ENCODE measurements around the gene PRKCZ. TPM values are rescaled to one million over a fixed set of nuclear protein-coding genes. Genes with fewer than 3 reads are reported as not detected.

Gene PRKCZ
- total RNA-seq, 6 experiments from 2014 or later: 0.55 to 1.4 (median 0.95) TPM

DNA sequence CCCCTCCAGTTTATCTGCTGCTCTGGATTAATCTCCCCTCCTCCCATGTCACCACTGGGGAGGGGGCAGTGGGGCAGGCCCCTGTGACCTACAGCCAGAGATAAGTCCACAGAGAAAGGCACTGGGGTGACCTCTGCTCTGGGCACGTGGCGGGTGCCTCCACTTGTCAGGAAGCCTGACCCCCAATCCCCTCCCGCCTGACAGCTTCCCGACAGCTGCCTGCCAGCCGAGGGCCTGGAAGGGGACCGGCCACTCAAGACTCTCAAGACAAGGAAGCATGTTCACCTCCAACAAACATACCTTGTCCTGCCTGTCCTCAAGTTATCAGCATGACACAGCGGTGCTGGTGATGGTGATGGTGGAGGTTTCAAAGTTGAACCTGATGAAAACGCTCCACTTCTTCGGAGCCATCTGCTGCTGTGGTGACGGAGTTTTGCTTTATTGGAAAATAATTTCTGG lies 147.5 kb downstream of the PRKCZ start:
- Mint-ChIP-seq H3K36me3 (ENCODE audit: low read depth) (no peaks in the 10 kb centered on the region), H3K9me3 (no peaks in the 10 kb centered on the region), H3K27me3 (ENCODE audit: insufficient read depth) (no peaks in the 10 kb centered on the region), H3K27ac (no peak overlapping the region), H3K4me3 (no peak overlapping the region), H3K4me1 (ENCODE audit: low read depth) (peaks cover 10% of the 10 kb centered on the region)
- TF ChIP-seq, protein P1, sequence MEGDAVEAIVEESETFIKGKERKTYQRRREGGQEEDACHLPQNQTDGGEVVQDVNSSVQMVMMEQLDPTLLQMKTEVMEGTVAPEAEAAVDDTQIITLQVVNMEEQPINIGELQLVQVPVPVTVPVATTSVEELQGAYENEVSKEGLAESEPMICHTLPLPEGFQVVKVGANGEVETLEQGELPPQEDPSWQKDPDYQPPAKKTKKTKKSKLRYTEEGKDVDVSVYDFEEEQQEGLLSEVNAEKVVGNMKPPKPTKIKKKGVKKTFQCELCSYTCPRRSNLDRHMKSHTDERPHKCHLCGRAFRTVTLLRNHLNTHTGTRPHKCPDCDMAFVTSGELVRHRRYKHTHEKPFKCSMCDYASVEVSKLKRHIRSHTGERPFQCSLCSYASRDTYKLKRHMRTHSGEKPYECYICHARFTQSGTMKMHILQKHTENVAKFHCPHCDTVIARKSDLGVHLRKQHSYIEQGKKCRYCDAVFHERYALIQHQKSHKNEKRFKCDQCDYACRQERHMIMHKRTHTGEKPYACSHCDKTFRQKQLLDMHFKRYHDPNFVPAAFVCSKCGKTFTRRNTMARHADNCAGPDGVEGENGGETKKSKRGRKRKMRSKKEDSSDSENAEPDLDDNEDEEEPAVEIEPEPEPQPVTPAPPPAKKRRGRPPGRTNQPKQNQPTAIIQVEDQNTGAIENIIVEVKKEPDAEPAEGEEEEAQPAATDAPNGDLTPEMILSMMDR (IDR thresholded peaks at IDR 0.05): no peak
- no peak for DNase-seq

DNA sequence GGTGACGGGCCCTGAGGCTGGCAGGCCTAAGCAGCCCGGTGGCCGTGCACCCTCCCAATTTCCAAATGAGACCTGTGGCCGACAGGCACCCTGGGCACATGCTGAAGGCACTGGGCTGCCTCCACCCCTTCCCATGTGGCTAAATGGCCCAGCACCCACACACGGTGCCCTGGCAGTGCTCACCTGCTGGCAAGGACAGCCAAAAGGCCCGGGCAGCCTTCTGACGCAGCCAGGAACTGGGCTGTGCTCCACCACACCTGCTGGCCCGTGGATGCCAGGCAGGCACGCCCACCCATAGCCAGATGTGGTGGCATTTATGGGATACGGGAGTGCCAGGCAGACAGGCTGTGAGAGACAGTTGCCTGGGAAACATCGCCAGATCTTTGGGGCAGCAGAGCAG lies 148.4 kb downstream of the PRKCZ start:
- Mint-ChIP-seq H3K4me1 (ENCODE audit: low read depth) (peaks cover 10% of the 10 kb centered on the region), H3K9me3 (no peaks in the 10 kb centered on the region), H3K36me3 (ENCODE audit: low read depth) (no peaks in the 10 kb centered on the region), H3K27me3 (ENCODE audit: insufficient read depth) (no peaks in the 10 kb centered on the region; the same call in 1 of the 2 replicates), H3K4me3 (no peak overlapping the region), H3K27ac (peak overlapping the region; percentile 89; the same call in 1 of the 2 replicates)
- TF ChIP-seq, protein P1 (IDR thresholded peaks at IDR 0.05): no peak
- no peak for DNase-seq

DNA sequence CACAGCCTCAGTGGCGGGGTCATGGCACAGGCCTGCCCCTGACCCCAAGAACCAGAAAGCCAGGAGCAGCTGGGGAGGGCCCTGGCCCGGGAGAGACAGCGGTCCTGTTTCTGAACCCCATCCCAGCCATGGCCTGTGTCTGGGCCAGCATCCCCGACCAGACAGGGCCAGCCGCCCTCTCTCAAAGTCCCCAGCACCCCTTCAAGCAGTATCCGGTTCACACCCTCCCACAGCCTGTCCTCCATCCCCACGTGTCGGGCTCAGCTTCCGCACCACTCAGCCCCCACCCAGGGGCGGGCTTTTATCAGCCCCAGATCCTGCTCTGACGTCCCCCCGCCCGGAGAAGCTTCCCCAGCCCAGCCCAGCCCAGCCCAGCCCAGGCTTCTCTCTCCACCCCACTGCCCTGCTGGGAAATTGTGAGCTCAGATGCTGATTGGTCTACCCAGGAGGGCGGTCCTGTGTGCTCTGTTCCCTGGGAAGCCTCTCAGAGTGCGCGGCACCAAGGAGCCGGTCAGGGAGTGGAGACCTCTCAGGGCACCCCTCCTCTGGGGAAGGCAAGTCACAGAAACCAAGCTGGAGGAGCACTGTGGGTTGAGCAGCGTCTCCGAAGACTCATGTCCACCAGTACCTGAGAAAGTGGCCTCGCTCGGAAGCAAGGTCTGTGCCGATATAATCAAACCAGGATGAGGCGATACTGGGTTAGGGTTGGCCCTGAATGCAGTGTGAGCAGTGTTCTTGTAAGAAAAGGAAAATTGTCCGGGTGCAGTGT lies 149.0 kb downstream of the PRKCZ start:
- Mint-ChIP-seq H3K36me3 (ENCODE audit: low read depth) (no peaks in the 10 kb centered on the region), H3K4me3 (peak overlapping the region; percentile 95), H3K9me3 (no peaks in the 10 kb centered on the region), H3K27ac (peak overlapping the region; percentile 89), H3K4me1 (ENCODE audit: low read depth) (peaks cover 10% of the 10 kb centered on the region), H3K27me3 (ENCODE audit: insufficient read depth) (no peaks in the 10 kb centered on the region; the same call in 1 of the 2 replicates)
- TF ChIP-seq, protein P1 (IDR thresholded peaks at IDR 0.05): no peak
- peak; percentile 69 for DNase-seq

DNA sequence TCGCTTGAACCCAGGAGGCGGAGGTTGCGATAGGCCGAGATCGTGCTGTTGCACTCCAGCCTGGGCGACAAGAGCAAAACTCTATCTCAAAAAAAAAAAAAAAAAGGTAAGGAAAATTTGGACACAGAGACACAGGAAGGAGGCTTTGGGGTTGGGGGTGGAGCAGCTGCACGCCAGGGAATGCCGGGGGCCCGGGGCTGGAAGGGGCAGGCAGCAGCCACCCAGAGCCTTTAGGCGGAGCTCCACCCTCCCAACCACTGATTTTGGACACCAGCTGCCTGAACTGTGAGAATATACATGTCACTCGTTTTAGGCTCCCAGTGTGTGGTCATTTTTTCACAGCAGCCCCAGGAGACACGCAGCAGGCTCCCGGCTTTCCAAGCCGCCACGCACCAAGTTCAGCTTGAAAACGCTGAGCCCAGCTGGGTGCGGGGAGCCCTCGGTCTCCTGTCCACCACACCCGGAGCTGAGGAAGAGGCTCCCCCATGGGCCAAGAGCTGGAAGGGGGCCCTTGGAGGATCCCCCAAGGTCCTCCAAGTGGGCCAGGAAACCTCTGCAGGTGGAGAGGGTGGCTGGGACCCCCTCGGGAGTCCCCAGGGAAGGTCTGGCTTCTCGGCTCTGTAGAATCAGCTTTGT lies 150.2 kb downstream of the PRKCZ start:
- TF ChIP-seq, protein P1 (IDR thresholded peaks at IDR 0.05): no peak
- H3K27ac Mint-ChIP-seq: no peak overlapping the region
- H3K4me1 Mint-ChIP-seq (ENCODE audit: low read depth): peaks cover 10% of the 10 kb centered on the region
- H3K27me3 Mint-ChIP-seq (ENCODE audit: insufficient read depth): no peaks in the 10 kb centered on the region; the same call in 1 of the 2 replicates
- no peak for DNase-seq
- no peaks in the 10 kb centered on the region for H3K9me3 Mint-ChIP-seq
- H3K36me3 Mint-ChIP-seq (ENCODE audit: low read depth): no peaks in the 10 kb centered on the region
- H3K4me3 Mint-ChIP-seq: peak overlapping the region; percentile 95; the same call in 1 of the 2 replicates

DNA sequence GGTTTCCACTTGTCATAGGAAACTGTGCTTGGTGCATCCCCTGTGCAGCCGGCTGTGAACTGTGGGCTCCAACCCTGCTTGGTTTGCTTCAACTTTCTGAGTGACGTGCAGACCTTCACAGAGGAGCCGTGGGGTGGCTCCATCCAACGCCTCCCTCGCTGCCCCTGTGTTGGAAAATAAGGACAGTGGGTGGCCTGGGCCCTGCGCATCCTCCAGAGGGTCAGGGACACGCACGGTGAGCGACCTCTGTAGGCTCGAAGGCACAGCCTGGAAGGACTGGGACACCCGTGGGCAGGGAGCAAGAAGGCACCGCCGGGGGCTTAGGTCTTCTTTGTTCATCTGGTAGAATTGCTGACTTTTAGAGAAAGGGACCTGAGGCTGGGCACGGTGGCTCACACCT lies 150.9 kb downstream of the PRKCZ start:
- Mint-ChIP-seq H3K36me3 (ENCODE audit: low read depth) (no peaks in the 10 kb centered on the region), H3K27me3 (ENCODE audit: insufficient read depth) (no peaks in the 10 kb centered on the region; the same call in 1 of the 2 replicates), H3K27ac (no peak overlapping the region)

More for the DNA sequence above, 150.9 kb downstream of the PRKCZ start:
- no peak overlapping the region for H3K4me3 Mint-ChIP-seq
- peaks cover 10% of the 10 kb centered on the region for H3K4me1 Mint-ChIP-seq (ENCODE audit: low read depth)
- DNase-seq: no peak
- H3K9me3 Mint-ChIP-seq: no peaks in the 10 kb centered on the region
- TF ChIP-seq, protein P1 (IDR thresholded peaks at IDR 0.05): no peak

All from HFFc6 (cell line).